ENCODE data around the gene MRPS18B.

Gene MRPS18B

GRCh38 chr6:30610065-30610464 lies 7.6 kb upstream of the MRPS18B start:
- DNase-seq: no peak

GRCh38 chr6:30611150-30611855 lies 6.3 kb upstream of the MRPS18B start:
- DNase-seq: no peak

GRCh38 chr6:30611856-30612194 lies 5.8 kb upstream of the MRPS18B start:
- no peak for DNase-seq

- no peak for DNase-seq
Observed at GRCh38 chr6:30612213-30612612, 5.4 kb upstream of the MRPS18B start.

- no peak for DNase-seq
Observed at GRCh38 chr6:30612687-30613248, 4.9 kb upstream of the MRPS18B start.

GRCh38 chr6:30613251-30614043 lies 4.2 kb upstream of the MRPS18B start:
- DNase-seq: no peak

- DNase-seq: no peak
Observed at GRCh38 chr6:30614044-30614842, 3.4 kb upstream of the MRPS18B start.

GRCh38 chr6:30614843-30615218 lies 2.8 kb upstream of the MRPS18B start:
- peak; percentile 99 for DNase-seq

- DNase-seq: peak; percentile 95
Observed at GRCh38 chr6:30615219-30615957, 2.3 kb upstream of the MRPS18B start.

GRCh38 chr6:30615958-30616810 lies 1.5 kb upstream of the MRPS18B start:
- peak; percentile 63 for DNase-seq

- peak; percentile 100 for DNase-seq
Observed at GRCh38 chr6:30616811-30617564, 652 bp upstream of the MRPS18B start, which contains the start of gene PPP1R10. Gene PPP1R10 (minus strand): TSS chr6:30617243. CDS start chr6:30609944, 7,299 bp downstream.

GRCh38 chr6:30618270-30618797 lies 694 bp downstream of the MRPS18B start:
- no peak for DNase-seq

- DNase-seq: no peak
Observed at GRCh38 chr6:30619561-30619960, 1.9 kb downstream of the MRPS18B start.

- no peak for DNase-seq
Observed at GRCh38 chr6:30625511-30625910, 7.9 kb downstream of the MRPS18B start.

GRCh38 chr6:30626484-30627366 lies 9.1 kb downstream of the MRPS18B start, which contains the start of gene ATAT1:
Gene ATAT1 (plus strand): TSS chr6:30626874.
- peak; percentile 95 for DNase-seq

- no peak for DNase-seq
Observed at GRCh38 chr6:30635834-30636233, 18.2 kb downstream of the MRPS18B start.

- DNase-seq: peak; percentile 68
Observed at GRCh38 chr6:30640481-30640880, 22.8 kb downstream of the MRPS18B start.

GRCh38 chr6:30641048-30641447 lies 23.4 kb downstream of the MRPS18B start:
- DNase-seq: peak; percentile 28

GRCh38 chr6:30643656-30644055 lies 26.0 kb downstream of the MRPS18B start:
- DNase-seq: no peak

Data from hematopoietic multipotent progenitor cell treated with erythropoietin and hydrocortisone succinate and interleukin-3 and kit ligand, for 4 days (in vitro differentiated cells).